ENCODE data around the gene COASY.

DNA sequence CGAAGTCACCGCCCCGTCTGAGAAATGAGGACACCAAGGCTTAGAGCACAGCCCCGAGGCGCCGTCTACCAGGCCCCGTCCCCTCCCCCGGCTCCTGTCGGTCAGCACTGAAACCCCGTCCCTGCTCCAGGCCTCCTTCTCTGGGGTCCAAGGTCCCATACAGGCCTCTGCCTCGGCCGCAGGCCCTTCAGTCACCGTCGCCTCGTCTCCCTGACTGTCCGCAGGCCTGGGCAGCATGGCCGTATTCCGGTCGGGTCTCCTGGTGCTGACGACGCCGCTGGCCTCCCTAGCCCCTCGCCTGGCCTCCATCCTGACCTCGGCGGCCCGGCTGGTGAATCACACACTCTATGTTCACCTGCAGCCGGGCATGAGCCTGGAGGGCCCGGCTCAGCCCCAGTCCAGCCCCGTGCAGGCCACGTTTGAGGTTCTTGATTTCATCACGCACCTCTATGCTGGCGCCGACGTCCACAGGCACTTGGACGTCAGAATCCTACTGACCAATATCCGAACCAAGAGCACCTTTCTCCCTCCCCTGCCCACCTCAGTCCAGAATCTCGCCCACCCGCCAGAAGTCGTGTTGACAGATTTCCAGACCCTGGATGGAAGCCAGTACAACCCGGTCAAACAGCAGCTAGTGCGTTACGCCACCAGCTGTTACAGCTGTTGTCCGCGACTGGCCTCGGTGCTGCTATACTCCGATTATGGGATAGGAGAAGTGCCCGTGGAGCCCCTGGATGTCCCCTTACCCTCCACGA, 617 bp downstream of the COASY start:
- TF ChIP-seq, protein P1, sequence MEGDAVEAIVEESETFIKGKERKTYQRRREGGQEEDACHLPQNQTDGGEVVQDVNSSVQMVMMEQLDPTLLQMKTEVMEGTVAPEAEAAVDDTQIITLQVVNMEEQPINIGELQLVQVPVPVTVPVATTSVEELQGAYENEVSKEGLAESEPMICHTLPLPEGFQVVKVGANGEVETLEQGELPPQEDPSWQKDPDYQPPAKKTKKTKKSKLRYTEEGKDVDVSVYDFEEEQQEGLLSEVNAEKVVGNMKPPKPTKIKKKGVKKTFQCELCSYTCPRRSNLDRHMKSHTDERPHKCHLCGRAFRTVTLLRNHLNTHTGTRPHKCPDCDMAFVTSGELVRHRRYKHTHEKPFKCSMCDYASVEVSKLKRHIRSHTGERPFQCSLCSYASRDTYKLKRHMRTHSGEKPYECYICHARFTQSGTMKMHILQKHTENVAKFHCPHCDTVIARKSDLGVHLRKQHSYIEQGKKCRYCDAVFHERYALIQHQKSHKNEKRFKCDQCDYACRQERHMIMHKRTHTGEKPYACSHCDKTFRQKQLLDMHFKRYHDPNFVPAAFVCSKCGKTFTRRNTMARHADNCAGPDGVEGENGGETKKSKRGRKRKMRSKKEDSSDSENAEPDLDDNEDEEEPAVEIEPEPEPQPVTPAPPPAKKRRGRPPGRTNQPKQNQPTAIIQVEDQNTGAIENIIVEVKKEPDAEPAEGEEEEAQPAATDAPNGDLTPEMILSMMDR (conservative IDR thresholded peaks at IDR 0.05; ENCODE audit: low read length) = no peak
- no peak for TF ChIP-seq EZH2phosphoT487 (IDR thresholded peaks at IDR 0.05; ENCODE audit: borderline replicate concordance)
